Right ventricle myocardium inferior (tissue), 1 donor: ENCODE measurements around the gene CACNB4. TPM values are rescaled to one million over a fixed set of nuclear protein-coding genes. Genes with fewer than 3 reads are reported as not detected.
"Not testable (repeated sequence)": the region's sequence is repeated elsewhere in the genome, so short reads cannot be mapped to it uniquely, and the experiment has no call there.

Experiments
- ATAC-seq: fragments of 200-7000 bp; cut with Tn5 transposase; one replicate; pipeline ENCODE4 v1.9.1; 2020; ENCODE audit warnings: mild to moderate bottlenecking, moderate library complexity
- DNase-seq: peaks from one replicate; pipeline ENCODE4 v3.0.0; 2021; ENCODE audit errors: missing footprints
- intact Hi-C: fragments of 100-400 bp; cut with DNase I; formaldehyde crosslinking; loops from one replicate; pipeline ENCODE4 v1.11.0; 2022
- total RNA-seq: library from RNA; stranded (reverse); fragmentation: NEBNext Ultra II Directional; extraction: Animal tissue kit (Norgen Biotek cat#: 25700); gene quantifications from one replicate; pipeline ENCODE4 v1.2.1, GENCODE V29; 2021
- donor health status: DM: no; HTN: yes; CAD: no; lungs with severe emphysema.

Gene CACNB4
- total RNA-seq, 1 donor from 2014 or later = 0.35 TPM

GRCh38 chr2:152034257-152034801 lies 64.5 kb downstream of the CACNB4 start:
- ATAC-seq = no peak
- intact Hi-C loops = loop anchor here (10.0 kb wide), 3 partner anchors 60 to 1480 kb away; partner anchors contain the start of genes CACNB4 and FMNL2
- no peak for DNase-seq

GRCh38 chr2:152033011-152033925 lies 65.6 kb downstream of the CACNB4 start:
- DNase-seq = no peak
- no peak for ATAC-seq
- intact Hi-C loops = loop anchor here (10.0 kb wide), 3 partner anchors 62 to 1482 kb away; partner anchors contain the start of genes CACNB4 and FMNL2

GRCh38 chr2:152031747-152032306 lies 67.0 kb downstream of the CACNB4 start:
- ATAC-seq (no peak), DNase-seq (no peak)
- intact Hi-C loops = loop anchor here (10.0 kb wide), 3 partner anchors 63 to 1483 kb away; partner anchors contain the start of genes CACNB4 and FMNL2

DNA sequence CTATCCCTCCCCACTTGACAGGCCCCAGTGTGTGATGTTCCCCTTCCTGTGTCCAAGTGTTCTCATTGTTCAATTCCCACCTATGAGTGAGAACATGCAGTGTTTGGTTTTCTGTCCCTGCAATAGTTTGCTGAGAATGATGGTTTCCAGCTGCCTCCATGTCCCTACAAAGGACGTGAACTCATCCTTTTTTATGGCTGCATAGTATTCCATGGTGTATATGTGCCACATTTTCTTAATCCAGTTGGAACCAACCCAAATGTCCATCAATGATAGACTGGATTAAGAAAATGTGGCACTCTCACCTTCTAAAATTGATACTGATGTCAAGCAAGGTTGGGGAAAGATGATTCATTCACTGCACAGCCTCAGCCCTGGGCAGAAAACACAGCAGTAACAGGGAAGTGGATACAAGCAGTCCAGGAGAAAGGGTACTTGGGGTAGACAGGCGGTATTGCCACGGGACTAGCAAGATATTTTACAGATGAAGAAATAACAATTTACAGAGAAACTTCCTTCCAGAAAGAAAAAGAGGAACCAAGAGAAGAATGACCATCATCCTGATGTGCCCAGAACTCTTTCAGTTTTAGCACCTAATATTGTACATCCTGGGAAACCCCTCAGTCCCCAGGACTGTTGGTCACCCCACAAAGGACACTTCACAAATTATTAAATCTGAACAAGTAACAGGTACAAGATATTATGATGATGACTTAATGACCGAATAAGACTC lies 68.1 kb downstream of the CACNB4 start:
- not testable (repeated sequence) for DNase-seq, ATAC-seq
- intact Hi-C loops = loop anchor here (10.0 kb wide), 3 partner anchors 64 to 1484 kb away; partner anchors contain the start of genes CACNB4 and FMNL2

DNA sequence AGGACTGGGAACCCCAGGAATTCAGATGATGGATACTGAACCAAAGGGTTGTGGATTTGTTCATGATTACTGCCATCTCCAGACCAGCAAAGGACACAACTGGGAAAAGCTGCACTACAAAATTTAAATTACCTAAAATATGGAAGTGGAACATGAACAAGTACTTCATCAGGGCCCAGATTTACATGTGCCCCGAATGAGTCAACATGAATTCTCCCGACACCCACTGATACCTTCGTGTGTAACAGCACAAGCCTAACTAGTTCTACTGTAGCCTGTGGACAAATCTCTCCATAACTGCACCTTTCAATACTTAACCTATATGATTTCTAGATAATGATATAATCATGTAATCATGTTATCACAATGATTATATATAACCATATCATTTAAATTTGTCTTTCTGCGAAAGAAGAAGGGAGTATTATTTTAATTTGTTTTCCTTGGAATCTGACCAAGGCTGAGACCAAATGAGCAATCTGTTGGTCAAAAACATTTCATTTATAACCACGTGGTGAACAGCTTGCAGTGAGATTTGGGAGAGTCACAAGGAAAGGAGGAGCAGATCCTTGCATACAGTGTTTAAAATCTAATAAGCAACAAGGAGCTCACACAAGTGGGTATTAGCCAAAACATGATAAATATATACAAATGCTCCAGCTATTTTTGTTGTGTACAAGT lies 70.5 kb downstream of the CACNB4 start:
- intact Hi-C loops = no loop called here
- no peak for ATAC-seq
- DNase-seq = no peak

DNA sequence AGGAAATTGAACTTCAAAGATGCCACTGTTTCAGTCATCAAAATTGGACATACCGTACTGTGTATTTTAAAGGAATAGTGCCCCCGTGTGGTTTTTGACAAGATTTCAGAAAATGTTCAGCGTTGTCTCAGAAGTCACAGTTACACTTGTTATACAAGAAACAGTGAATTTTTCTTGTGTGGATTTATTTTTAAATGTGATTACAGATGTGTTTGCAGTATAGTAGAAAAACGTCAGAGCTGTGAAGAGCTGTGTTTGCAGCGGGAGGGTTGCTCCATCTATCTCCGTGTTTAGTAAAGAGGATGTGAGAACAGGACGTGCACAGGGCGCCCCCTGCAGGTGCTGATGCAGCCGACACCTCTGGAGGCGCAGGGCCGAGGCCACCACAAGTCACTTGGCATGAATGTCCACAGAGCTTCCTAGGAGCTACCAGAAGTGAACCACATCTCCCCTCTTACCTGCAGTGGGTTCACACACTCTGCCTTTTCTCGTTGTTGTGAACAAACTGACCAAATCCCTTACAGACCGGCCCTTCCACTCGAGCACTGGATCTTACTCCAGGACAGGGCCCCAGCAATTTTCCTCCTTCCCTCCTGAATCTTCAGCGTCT lies 73.1 kb downstream of the CACNB4 start:
- DNase-seq = peak; percentile 93

DNA sequence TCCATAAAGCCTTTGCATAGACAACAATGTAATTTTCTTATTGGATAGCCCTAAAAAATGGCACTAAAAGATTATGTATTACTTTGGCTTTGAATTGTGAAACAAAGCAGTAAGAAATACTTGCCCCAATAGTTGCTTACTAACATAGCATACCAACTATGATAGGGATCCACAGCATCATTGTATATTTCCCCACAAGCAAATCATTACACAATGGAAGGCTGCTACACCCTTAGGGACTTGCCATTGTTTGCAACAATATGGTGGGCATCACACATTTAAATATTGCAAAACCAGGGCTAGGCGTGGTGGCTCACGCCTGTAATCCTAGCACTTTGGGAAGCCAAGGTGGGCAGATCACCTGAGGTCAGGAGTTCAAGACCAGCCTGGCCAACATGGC lies 74.4 kb downstream of the CACNB4 start:
- intact Hi-C loops = no loop called here
- DNase-seq (no peak), ATAC-seq (no peak)

More for the DNA sequence above, 73.1 kb downstream of the CACNB4 start:
- intact Hi-C loops = no loop called here
- ATAC-seq = peak; percentile 95

- ATAC-seq (no peak), DNase-seq (no peak)
- intact Hi-C loops = no loop called here
Observed at GRCh38 chr2:152022090-152022489, 76.8 kb downstream of the CACNB4 start.

DNA sequence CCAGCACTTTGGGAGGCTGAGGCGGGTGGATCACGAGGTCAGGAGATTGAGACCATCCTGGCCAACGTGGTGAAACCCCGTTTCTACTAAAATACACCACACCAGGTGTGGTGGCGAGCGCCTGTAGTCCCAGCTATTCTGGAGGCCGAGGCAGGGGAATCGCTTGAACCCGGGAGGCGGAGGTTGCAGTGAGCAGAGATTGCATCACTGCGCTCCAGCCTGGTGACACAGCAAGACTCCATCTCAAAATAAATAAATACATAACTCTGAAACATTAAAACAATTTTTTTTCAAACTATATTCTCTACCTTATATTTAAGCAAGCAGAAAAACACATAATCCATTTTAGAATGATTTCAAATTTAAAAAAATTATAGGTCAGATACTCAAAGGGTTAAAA lies 77.8 kb downstream of the CACNB4 start:
- intact Hi-C loops, ATAC-seq, DNase-seq: not testable (repeated sequence)

- intact Hi-C loops = no loop called here
- DNase-seq = no peak
- no peak for ATAC-seq
Observed at GRCh38 chr2:152019732-152020131, 79.1 kb downstream of the CACNB4 start.

GRCh38 chr2:152016181-152017120 lies 82.4 kb downstream of the CACNB4 start:
- no peak for DNase-seq
- no peak for ATAC-seq
- intact Hi-C loops = no loop called here

DNA sequence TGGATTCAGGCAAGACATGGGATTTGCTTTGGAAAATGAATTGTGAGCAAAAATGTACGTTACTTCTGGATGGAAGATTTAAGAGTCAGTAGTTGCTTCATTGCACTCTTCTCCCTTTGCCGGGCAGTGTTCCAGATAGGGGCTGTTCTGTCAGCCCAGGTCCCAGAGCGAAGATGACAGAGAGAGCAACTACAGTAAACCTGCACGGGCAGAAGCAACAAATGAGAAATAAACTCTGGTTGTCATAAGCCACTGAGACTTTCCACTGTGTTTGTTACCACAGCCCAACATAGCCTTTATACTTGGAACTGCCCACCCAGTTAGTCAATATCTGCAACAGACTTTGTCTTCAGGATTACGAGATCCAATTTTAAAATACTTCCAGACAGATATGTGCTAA lies 83.3 kb downstream of the CACNB4 start:
- ATAC-seq = no peak
- intact Hi-C loops = no loop called here

GRCh38 chr2:152012697-152013096 lies 86.1 kb downstream of the CACNB4 start:
- DNase-seq = no peak

More for the DNA sequence above, 83.3 kb downstream of the CACNB4 start:
- DNase-seq = no peak

DNA sequence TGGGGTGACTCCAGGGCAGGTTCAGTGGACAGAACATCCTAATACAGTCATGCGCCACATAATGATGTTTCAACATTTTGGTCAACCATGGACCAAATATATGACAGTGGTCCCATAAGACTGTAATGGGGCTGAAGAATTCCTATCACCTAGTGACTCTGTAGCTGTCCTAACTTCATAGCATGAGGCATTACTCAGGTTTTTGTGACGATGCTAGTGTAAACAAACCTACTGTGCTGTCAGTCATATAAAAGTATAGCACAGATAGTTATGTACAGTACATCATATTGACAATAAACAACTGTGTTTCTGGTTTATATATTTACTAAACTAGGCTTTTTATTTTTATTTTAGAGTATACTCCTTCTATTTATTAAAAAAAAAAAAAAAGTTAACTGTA lies 87.1 kb downstream of the CACNB4 start:
- no peak for ATAC-seq
- intact Hi-C loops = no loop called here
- no peak for DNase-seq

More at GRCh38 chr2:152012697-152013096, 86.1 kb downstream of the CACNB4 start:
- ATAC-seq = no peak
- intact Hi-C loops = no loop called here

DNA sequence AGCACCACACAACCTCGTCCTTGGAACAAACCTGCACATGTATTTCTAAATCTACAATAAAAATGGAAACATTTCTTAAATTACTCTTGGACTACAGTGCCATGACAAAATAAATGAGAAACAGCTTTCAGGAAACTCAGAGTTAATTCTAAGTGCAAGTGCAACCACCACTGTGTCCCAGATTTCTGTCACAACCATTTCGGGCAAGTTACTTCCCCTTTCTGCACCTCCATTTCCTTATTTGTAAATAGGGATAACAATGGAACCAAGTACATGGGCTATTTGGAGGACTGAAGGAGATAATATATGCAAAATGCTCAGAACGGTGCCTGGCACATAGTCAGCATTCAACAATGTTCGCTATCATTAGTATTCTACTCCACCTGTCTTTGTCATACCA lies 93.2 kb downstream of the CACNB4 start:
- no peak for DNase-seq
- intact Hi-C loops = loop anchor here (2.0 kb wide), 1 partner anchor 391 kb away; no protein-coding TSS in a partner anchor
- no peak for ATAC-seq

- DNase-seq, ATAC-seq: not testable (repeated sequence)
- intact Hi-C loops = loop anchor here (5.0 kb wide), 1 partner anchor 176 kb away; the partner anchor contains the start of gene ARL5A
Observed at GRCh38 chr2:152003283-152003682, 95.6 kb downstream of the CACNB4 start.

DNA sequence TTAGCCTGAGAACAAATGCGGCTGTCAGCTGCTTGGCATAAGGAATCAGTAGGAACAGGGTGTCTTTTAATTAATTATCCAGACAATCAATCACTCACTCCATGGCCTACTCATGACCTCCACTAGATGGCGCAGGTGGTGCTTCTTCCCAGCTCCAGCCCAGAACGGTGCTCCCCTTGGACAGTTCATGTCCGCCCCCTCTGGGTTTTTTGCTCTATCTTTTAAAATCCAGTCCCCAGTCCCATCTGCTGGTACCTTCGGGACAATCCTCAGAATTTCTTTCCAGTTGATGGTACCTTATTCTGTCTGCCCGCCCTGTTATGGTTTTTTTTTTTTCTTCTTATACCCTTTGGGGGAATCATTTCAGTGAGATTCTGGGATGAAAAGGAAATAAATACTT lies 99.8 kb downstream of the CACNB4 start:
- intact Hi-C loops = no loop called here
- ATAC-seq (no peak), DNase-seq (no peak)
